CD4-positive, alpha-beta T cell treated with Interleukin-4 for 4 hours (primary cell): ENCODE measurements around the gene ERCC6L2.

ENCODE experiments used
- DNase-seq: peaks from one replicate; pipeline ENCODE4 v3.0.0-alpha.2; 2020

The ERCC6L2 gene, protein sequence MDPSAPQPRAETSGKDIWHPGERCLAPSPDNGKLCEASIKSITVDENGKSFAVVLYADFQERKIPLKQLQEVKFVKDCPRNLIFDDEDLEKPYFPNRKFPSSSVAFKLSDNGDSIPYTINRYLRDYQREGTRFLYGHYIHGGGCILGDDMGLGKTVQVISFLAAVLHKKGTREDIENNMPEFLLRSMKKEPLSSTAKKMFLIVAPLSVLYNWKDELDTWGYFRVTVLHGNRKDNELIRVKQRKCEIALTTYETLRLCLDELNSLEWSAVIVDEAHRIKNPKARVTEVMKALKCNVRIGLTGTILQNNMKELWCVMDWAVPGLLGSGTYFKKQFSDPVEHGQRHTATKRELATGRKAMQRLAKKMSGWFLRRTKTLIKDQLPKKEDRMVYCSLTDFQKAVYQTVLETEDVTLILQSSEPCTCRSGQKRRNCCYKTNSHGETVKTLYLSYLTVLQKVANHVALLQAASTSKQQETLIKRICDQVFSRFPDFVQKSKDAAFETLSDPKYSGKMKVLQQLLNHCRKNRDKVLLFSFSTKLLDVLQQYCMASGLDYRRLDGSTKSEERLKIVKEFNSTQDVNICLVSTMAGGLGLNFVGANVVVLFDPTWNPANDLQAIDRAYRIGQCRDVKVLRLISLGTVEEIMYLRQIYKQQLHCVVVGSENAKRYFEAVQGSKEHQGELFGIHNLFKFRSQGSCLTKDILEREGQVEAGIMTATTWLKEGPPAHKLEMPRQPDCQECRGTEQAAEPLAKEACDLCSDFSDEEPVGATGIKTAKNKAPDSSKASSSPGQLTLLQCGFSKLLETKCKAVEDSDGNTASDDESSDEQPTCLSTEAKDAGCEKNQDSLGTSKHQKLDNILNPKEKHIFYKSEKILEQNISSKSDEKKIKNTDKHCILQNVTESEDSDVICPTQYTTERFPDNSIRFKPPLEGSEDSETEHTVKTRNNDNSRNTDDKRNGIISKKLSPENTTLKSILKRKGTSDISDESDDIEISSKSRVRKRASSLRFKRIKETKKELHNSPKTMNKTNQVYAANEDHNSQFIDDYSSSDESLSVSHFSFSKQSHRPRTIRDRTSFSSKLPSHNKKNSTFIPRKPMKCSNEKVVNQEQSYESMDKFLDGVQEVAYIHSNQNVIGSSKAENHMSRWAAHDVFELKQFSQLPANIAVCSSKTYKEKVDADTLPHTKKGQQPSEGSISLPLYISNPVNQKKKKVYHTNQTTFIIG (N-terminal part only)

DNA sequence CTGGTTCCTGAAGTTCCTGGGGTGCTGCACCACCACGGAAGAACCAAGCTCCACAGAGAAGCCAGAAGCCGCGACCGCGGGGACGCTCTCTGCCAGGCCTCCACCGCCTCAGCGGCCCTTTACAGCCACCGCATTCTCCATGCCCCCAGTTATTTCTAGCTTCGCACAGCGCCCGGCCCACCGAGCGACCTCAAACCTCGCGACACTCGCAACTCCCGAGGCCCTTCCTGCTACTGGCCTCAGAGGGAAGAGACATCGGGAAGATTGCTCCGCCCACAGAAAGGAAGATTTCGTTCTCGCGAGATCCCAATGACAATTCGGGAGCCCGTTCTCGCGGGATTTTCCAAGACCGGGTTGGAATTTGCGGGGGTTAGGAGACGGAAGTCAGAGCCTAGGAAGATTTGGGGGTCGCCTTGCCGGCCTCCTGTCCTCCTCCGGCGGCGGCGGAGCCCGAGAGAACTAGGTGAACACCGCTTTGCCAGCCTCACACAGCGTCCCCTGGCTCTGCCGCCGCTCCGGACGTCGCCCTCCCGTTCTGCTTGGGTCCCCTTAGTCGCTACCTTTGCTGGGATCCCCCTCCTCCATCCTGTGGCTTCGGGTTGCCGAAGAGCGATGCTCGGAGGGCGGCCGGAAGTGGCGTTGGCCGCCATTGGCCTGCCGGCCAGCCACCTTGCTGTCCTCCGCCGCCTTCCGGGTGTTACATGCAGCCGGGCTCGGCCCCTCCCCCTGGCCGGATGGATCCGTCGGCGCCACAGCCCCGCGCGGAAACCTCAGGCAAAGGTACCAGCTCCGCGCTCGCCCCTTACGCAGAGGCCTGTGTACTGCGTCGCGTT lies at the start of gene ERCC6L2:
Gene ERCC6L2, plus strand, starts transcription at position 387 of the 833 bp plus-strand sequence. Its CDS starts 348 bp downstream, at position 735.
- peak; percentile 94 for DNase-seq

DNA sequence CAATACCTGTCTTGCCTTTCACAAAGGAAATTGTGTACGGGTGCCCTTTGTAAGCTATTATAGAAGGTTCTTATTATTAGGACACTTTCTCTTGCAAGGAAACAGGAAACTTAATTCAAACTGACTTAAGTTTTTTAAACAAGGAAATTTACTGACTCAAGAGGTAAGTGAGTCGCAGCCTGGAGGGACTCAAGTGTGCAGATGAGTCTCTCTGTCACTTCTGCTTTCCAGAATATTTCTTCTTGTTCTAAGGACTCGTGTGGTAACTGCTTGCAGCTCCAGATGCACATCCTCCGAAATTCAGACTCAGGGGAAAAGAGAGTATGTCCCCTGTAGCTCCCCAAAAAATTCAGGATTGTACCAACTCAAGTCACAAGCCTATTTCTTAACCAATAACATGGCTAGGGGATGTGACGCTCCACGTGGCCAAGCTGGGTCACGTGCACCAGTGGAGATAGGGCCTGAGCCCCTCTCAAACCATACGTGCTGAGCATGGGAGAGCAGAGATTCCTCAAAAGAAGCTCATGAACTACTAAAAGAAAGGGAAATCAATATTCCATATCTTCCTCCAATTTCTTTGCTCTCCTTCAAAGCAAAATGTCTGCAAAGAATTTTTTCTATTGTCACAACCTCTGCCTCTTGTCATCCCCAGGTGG lies 49.2 kb upstream of the ERCC6L2 start:
- DNase-seq, result no peak

DNA sequence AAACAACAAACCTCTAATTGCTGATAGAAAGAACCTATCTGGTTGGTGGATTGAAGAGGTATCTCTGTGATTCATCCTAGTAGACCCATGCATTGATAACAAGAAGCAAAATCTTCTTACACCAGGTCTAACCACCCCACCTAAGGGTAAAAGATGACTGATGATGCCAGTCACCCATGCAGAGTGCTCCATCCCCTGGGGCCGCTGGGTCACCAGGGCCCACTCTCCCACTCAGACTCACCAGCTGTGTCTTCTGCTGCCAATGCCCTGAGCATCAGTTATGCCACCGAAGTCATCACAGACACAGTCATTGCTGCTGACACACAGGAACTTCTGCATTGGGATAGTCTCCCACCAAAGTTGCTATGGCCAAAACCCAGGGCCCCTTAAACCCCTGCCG lies 44.7 kb upstream of the ERCC6L2 start:
- no peak for DNase-seq

DNA sequence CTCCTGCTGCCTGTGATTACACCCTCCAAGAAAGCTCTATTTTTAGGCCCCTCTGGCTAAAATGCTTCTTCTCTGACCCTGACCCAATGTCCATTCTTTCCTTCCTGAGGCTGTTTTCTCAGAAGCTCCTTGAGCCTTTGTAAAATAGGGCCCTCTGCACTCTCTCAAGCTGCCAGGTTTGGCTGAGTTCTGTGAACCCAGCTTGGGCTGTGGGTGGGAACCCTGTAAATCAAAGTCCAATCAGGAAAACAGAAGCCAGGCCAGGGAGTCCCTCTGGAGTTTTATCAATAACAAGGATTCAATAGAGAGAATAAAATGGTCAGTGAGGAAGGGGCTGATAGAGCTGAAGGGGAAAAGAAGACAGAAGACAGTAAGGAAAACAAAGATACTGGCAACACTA lies 43.7 kb upstream of the ERCC6L2 start:
- no peak for DNase-seq

DNA sequence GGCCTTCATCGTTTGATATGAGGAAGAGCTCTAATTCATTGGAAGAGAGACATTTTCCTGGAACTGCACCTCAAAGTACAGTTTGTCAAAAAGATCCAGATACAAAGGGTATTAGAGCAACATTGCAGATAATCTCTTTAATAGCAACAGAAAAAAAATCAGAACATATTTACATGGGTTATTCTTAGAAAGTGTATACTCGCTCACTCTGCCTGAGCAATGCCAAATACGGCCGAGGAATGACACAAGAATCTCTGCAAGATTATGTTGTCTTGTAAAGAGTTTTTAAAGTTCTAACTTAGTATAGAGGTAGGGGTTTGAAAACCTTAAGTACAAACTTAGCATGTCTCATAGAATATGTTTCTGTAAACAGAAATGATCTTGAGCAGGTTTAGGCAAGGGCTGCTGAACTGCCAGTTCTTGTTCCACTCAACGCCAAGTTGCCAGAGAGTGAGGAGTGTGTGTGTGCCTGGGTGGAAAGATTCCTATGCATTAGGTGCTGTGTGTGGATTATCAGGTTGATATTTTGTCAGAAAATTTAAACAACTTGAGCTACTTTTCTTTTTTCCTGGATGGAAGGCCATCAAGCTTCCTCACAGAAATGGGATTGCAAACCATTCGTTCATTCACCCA lies 41.8 kb upstream of the ERCC6L2 start:
- no peak for DNase-seq

DNA sequence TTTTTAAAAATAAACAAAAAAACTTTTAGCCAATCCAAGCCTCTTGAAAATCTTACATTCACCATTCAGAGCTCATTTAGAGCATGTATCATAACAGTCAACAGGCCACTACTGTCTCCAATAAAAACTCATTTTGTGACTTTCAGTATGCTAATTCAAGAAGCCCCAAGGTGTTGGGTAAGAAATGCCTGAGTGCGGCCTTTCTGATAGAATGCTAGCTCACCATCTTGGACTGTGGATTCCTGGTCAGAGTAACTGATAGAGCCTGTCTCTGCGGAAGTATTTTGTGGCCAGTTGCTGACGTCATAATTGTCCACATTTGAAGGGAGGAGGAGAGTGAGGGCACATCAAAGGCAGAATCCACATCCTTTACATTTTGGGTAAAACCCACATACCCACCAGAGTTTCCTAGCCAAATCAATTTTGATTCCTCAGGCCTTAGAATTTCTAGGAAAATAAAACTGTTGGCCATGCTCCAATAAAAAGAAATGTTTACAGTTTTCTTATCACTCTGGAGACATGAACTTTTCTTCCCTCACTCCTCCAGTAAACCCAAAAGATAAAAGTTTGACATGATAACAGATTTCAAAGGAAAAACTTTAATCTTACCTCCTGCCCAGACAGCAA lies 41.1 kb upstream of the ERCC6L2 start:
- DNase-seq, result no peak

DNA sequence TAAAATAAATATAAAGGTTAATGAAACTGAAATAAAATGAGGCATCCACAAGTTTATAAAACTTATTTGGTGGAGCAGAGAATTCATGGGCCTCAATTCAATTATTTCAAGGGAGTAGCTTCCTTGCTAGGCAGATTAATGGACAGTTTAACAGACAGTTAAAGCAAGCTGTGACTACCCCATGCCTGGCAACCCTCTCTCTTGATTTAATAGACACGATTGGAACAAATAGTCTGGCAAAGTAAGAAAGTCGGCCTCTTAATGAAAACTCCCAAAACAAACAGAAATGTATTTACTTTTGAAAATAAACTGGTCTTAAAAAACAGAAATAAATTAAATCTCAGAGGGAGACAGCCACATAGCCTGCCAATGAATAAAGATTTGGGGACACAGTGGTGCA lies 40.1 kb upstream of the ERCC6L2 start:
- DNase-seq, result no peak

DNA sequence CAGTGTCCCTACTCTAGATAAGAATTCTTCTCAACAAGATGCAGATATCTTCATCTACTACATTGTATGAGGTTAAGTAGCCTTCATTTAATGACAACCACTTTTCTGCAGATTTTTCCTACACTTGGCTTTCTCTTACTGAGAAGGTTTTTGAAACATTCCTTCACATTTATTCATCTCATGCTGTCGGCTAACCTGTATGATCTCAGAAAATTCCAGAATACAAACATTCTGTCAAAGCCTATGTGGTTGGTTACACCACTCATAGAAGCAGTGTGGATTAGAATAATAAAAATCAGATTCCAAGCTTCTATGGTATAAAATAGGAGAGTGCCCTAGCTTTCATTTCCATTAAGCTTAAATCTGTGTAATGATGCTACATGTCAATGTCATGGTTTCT lies 39.4 kb upstream of the ERCC6L2 start:
- DNase-seq, result no peak

DNA sequence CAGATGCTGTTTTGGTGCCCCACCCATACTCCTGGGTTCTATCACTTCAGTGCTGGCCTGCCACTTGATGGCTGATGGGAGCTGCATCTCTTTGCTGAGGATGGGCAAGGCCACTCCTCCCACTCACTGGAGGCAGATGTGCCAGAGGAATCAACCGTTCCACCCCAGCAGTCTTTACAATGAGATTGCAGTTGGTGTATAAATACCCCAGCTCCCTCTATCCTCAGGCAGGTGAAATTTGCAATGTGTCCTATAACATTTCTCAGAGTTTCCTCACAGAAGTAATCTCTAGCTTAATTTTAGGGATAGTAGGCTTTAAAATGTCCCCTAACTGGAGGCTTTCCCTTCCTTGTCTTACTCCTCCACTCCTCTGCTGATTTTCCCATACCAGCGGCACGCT lies 36.5 kb upstream of the ERCC6L2 start:
- DNase-seq, result no peak

DNA sequence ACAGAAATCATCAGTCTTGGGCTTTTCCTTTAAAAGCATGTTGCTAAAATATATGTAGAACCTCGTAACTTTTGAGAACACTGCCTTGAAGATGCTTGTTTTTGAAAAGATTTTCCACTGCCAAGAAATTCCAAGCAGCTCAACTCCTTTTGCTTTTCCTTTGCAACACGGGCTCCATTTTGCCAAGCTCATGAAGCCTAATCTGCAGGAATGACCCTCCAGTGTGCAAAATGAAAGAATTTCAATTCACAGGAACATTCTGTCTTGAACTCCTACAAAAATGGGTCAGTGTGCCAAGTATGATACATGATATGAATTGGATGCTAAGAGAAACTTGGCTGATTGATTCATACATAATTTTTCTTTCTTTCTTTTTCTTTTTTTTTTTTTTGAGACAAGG lies 35.4 kb upstream of the ERCC6L2 start:
- DNase-seq, result no peak

DNA sequence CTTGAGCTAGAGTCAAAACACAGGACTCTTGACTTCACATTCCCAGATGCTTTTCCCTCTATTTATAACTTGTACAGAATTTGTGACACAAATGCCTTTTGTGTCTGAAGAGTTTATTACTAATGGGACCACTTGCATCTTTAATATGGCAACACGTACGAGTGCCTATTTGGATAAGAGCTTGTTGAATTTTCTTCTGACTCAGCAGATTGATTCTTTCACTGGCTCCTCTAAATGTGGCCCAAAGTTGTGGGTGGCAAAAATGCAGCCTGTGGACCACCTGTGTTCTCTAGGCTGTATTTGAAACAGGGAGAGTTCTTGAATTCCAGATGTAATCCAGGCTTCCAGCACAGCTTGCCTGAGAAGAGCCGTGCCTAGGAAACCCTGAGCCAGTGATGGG lies 34.1 kb upstream of the ERCC6L2 start:
- no peak for DNase-seq

DNA sequence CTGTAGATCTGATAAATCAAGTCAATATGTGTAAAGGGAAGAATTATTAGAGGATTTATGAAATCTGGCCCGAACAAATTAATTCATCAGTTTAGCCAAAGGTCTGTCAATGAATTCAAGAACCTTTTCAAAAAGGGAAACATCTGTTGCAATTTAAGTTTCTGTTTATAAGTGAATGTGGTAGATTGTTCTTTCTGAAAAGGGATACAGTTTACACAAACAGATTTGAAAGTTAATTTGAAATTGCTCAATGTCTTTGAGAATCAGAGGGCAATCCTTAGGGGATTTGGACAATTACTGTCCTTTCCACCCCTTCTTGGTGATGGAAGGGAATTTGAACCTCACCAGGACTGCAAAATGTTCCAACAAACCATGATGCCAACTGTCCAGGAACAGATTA lies 29.7 kb upstream of the ERCC6L2 start:
- DNase-seq, result no peak

DNA sequence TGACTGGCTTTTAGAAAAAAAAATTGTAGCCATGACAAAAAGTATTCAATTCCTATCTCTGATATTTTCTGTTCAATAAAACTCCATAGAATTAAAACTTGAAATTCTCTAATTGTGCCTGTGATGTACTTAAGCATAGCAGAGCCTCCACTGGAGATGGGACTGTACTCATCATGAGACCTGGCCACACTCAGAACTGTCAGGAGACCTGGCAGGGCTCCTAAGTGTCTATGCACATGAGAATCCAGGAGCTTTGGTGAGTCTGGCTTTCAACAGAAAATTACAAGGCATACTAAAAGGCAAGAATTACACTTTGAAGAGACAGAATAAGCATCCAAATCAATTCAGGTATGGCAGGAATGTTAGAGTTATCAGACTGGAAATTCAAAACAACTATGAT lies 26.7 kb upstream of the ERCC6L2 start:
- DNase-seq, result no peak

DNA sequence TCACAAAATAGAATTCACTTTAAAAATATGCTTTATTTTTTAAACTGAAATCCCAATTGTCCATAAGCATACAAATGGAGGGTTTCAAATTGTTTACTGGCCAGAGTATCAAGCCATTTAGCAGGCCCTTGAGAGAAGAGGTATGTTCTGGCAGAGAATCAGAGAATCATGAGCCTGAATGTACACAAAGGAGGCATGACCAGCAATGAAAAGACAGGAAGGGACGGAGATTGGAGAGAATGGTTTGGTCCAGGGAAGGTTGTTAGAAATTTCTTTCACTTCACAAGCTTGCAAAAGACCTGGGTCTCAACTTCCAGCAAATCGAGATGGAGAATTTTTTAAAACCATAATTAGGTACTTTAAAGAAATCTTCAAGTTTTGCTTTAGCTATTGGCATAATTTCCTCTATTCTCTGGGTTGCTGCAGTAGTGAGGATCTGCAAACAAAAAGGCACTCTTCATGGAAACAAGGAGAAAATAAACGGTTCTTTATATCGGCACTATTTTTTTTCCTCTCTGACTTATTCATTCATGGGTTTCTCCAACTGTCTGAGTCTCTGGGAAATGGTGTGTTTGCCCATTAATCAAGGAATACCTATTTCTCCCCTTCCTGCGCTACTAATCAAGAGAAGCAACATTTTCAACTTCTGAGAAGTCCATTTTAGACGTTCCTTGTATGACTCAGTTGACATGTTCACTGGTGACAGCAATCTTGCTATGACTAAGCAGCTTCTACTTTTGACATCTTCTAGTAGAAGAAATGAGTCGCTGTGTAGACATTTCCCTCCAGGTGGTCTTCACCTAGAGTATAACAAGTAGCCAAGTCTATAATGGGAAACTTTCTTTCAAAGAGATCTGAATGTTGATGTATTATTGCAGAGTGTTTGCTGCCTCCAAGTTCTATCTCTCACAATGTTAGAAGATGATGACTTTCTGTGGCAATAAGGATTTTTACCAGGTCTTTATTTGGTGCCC lies 23.1 kb upstream of the ERCC6L2 start:
- peak; percentile 5 for DNase-seq

DNA sequence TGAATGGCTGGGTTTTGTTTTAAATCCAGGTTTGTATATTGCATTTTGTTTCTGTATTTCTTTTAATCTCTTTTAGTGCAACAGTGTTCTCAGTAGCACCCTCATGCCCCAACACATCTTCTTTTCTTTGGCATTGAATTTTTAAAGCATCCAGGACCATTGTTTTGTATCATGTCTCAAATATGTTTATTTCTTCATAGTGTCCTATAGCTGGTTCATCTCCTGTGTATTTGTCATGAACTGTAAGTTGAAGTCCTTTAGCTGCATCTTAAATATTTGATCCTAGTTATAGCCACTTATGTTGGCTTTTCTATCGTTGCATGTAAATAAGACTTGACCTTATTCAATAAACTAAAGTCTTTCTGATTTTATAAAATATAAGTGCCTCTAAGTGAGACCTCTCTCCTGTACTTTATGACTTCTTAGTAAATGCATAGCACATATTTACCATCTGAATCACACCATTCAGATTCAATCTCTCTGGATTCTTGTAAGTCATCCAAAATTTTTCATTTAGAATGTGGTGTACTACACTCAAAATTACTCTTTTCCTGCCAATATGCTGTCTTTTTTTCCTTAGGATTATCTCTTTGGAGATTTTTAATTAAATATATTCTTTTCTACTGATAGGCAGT lies 21.0 kb upstream of the ERCC6L2 start:
- no peak for DNase-seq

DNA sequence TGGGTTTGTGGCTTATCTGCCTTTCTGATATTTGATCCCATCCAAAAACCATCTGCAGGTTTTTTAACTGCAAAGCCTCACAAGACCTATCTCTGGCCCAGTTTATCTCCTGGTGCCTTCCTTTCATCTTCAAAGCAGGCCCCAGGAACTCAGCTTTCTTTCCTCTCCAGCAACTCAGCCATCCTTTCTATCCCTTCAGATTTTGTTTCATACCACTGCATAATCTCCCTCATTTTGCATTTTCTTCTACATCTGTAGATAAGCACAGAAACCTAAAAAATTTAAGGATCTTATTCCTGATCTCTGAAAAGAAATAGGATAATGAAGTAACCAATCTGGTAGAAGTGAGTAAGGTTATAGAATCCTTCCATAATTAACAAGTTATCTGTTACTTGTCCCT lies 19.5 kb upstream of the ERCC6L2 start:
- DNase-seq, result no peak

DNA sequence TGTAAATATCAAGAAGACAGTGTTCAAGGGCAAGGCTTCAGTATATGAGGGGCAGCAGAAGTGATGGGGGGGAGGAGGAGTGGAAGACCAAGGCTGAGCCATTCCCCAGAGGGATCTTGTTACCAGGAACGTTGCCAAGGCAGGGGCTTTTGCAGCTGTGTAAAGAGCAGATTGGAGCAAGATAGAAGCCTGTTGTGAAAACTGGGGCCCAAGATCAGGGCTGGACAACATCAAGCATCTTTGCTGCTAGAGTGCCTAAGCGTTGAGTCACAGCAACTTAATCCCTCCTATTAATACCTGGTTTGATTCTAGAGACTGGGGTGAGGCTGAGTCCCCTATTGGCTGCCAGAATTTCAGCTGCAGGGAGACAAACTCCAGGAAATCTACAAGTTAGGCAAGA lies 18.4 kb upstream of the ERCC6L2 start:
- DNase-seq, result no peak

DNA sequence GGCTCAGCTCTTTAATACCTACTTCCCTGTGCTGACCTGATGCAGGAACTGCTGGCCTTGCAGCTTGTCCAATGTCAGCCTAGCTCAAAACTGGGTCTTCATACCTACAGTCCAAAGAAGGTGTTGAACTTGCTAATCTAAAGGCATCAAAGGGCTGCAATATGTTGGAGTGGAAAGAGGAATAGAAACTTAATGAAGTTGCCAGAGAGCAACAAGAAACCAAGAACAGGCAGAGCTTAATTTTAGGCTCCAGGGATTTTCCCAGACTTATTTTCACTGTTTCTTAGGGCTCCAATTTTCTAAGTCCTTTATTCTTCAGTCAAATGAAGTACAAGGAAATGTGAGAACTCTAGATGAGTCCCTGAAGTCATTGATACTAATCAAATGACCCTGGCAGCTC lies 17.6 kb upstream of the ERCC6L2 start:
- no peak for DNase-seq

DNA sequence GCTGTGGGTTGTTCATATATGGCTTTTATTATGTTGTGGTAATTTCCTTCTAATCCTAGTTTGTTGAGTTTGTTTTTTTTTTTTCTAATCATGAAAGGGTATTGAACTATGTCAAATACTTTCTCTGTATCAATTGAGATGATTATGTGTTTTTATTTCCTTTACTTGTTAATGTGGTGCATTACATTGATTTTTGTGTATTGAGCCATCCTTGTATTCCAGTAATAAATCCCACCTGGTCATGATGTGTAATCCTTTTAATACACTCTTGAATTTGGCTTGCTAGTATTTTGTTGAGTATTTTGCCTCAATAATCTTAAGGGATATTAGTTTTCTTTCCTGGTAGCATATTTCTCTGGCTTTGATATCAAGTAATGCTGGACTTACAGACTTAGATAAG lies 13.1 kb upstream of the ERCC6L2 start:
- no peak for DNase-seq
